ENCODE measurements around the gene TOM1.

DNA sequence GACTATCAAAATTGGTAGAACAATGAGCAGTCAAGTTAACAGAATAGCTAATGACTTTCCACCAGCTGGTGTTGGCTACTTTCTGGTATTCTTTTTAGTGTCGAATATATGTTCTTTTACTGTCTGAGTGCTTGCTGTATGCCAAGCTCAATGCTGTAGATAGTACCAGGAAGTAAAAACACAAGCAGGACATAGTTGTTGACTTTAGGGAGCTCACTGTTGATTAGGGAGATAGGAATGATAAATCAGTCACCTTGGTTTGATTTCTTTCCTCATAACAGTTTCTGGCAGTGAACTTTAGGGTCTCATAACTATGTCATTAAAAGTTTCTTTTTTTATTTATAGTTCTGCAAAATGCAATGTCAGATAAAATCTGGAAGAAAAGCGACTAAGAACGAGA, 33.4 kb upstream of the TOM1 start:
- TF ChIP-seq CTCF (IDR thresholded peaks at IDR 0.05; ENCODE audit: insufficient read depth, low read length), result no peak
- TF ChIP-seq POLR2AphosphoS5 (IDR thresholded peaks at IDR 0.05; ENCODE audit: low read depth), result no peak
- TF ChIP-seq GABPA (IDR thresholded peaks at IDR 0.05; ENCODE audit: low read depth), result no peak
- TF ChIP-seq REST (IDR thresholded peaks at IDR 0.05; ENCODE audit: insufficient replicate concordance, low read depth), result no peak
- TF ChIP-seq SPI1 (IDR thresholded peaks at IDR 0.05; ENCODE audit: borderline replicate concordance, low read depth), result no peak
